ENCODE results near the gene SPATA2.

SPATA2 gene

DNA sequence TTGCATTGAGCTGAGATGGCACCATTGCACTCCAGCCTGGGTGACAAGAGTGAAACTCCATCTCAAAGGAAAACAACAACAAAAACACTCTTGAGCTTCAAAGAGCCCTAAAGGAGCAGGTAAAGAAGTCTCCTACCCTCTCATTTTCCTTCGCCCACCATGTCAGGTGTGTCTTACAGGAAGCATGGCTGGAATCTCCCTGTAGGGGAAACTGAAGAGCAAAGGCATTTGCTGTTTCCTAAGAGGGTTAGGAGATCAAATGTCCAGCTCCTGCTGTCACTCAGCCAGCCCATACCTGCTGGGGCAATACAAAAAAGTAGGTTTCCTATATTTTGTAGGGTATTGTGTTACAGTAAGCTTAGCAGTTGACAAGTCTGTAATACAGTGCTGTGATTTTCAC is 43.3 kb downstream of the SPATA2 start:
- Histone ChIP-seq H3K9me2 (replicated peaks; ENCODE audit: insufficient read depth, low read length) (no peaks in the 10 kb centered on the region), H4K20me1 (ENCODE audit: insufficient read depth, low read length) (no peaks in the 10 kb centered on the region), H3K9me3 (replicated peaks; ENCODE audit: insufficient read depth, low read length) (no peaks in the 10 kb centered on the region), H3K36me3 (replicated peaks; ENCODE audit: insufficient read depth, low read length) (no peaks in the 10 kb centered on the region), H3K9ac (ENCODE audit: low read length) (no peak overlapping the region), H3K79me2 (ENCODE audit: low read length) (no peaks in the 10 kb centered on the region), H3K4me1 (ENCODE audit: low read length) (no peaks in the 10 kb centered on the region), H3K27ac (ENCODE audit: low read length) (no peak overlapping the region), H3K4me3 (ENCODE audit: low read length) (no peak overlapping the region), H3K27me3 (replicated peaks; ENCODE audit: insufficient read depth, low read length) (no peaks in the 10 kb centered on the region), H3K4me2 (ENCODE audit: low read depth, low read length) (no peak overlapping the region), H2AFZ (ENCODE audit: low read length) (no peak overlapping the region), H3F3A (ENCODE audit: insufficient read depth, low read length) (no peaks in the 10 kb centered on the region; the same call in 1 of the 2 replicates)
- DNase-seq, result no peak
- TF ChIP-seq, protein P1, sequence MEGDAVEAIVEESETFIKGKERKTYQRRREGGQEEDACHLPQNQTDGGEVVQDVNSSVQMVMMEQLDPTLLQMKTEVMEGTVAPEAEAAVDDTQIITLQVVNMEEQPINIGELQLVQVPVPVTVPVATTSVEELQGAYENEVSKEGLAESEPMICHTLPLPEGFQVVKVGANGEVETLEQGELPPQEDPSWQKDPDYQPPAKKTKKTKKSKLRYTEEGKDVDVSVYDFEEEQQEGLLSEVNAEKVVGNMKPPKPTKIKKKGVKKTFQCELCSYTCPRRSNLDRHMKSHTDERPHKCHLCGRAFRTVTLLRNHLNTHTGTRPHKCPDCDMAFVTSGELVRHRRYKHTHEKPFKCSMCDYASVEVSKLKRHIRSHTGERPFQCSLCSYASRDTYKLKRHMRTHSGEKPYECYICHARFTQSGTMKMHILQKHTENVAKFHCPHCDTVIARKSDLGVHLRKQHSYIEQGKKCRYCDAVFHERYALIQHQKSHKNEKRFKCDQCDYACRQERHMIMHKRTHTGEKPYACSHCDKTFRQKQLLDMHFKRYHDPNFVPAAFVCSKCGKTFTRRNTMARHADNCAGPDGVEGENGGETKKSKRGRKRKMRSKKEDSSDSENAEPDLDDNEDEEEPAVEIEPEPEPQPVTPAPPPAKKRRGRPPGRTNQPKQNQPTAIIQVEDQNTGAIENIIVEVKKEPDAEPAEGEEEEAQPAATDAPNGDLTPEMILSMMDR (IDR thresholded peaks at IDR 0.05; ENCODE audit: low read length), result no peak
- TF ChIP-seq EZH2 (optimal IDR thresholded peaks at IDR 0.05; ENCODE audit: low read depth, low read length) (no peak), EZH2phosphoT487 (IDR thresholded peaks at IDR 0.05; ENCODE audit: low read length) (no peak)

DNA sequence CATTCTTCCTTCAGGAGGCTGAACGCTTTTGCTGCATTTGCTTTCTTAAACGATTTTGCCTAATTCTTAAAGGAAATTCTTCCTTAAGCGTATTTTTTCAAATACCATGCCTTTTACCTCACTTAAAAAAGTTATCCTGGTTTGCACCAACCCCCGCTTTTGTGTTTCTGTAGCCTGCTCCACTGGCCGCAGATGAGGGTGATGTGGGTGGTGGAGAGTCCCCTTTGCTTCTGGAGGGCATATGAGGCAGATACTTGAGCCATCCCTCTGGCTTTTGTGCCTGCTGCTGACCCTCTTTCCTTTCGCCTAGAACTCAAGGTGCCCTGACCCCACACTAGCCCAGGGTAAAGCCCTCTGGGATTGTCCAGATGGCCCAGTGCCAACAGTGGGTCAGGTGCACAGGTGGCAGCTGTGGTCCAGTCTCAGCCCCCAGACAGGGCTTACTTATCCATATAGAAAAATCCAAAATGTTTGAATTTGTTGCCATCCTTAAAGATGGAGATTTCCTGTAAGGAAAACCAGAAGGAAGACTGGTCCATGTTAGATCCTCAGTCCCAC is 43.9 kb downstream of the SPATA2 start:
- Histone ChIP-seq H3K9me3 (replicated peaks; ENCODE audit: insufficient read depth, low read length) (no peaks in the 10 kb centered on the region), H3K79me2 (ENCODE audit: low read length) (no peaks in the 10 kb centered on the region), H3K27ac (ENCODE audit: low read length) (no peak overlapping the region), H3K27me3 (replicated peaks; ENCODE audit: insufficient read depth, low read length) (no peaks in the 10 kb centered on the region), H3K4me3 (ENCODE audit: low read length) (no peak overlapping the region), H2AFZ (ENCODE audit: low read length) (no peak overlapping the region), H4K20me1 (ENCODE audit: insufficient read depth, low read length) (no peaks in the 10 kb centered on the region), H3K4me1 (ENCODE audit: low read length) (no peaks in the 10 kb centered on the region), H3K9ac (ENCODE audit: low read length) (no peak overlapping the region), H3K9me2 (replicated peaks; ENCODE audit: insufficient read depth, low read length) (no peaks in the 10 kb centered on the region), H3F3A (ENCODE audit: insufficient read depth, low read length) (no peaks in the 10 kb centered on the region; the same call in 1 of the 2 replicates), H3K36me3 (replicated peaks; ENCODE audit: insufficient read depth, low read length) (no peaks in the 10 kb centered on the region), H3K4me2 (ENCODE audit: low read depth, low read length) (no peak overlapping the region)
- DNase-seq, result no peak
- TF ChIP-seq EZH2 (optimal IDR thresholded peaks at IDR 0.05; ENCODE audit: low read depth, low read length) (no peak), EZH2phosphoT487 (IDR thresholded peaks at IDR 0.05; ENCODE audit: low read length) (no peak)
- TF ChIP-seq, protein P1 (IDR thresholded peaks at IDR 0.05; ENCODE audit: low read length), result no peak

DNA sequence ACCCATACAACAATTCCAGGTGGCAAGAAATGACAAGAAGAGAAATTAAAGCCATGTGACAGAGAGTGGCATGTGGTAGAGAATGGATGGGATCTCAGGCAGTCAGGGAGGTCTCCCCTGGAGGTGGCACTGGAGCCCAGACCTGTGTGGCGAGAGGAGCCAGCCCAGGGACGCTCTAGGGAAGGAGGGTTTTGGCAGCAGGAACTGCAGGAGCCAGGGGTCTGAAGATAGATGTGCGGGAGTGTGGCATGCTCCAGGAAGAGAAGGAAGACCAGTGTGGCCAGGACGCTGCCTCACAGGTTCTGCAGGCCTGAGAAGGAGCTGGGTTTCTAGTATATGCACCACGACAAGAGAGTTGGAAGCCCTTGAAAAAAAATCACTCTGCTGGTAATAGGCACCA is 45.1 kb downstream of the SPATA2 start:
- Histone ChIP-seq H3K79me2 (ENCODE audit: low read length) (no peaks in the 10 kb centered on the region), H2AFZ (ENCODE audit: low read length) (no peak overlapping the region), H3K27me3 (replicated peaks; ENCODE audit: insufficient read depth, low read length) (no peaks in the 10 kb centered on the region), H3F3A (ENCODE audit: insufficient read depth, low read length) (no peaks in the 10 kb centered on the region), H3K27ac (ENCODE audit: low read length) (no peak overlapping the region), H3K9me3 (replicated peaks; ENCODE audit: insufficient read depth, low read length) (no peaks in the 10 kb centered on the region), H4K20me1 (ENCODE audit: insufficient read depth, low read length) (no peaks in the 10 kb centered on the region), H3K36me3 (replicated peaks; ENCODE audit: insufficient read depth, low read length) (no peaks in the 10 kb centered on the region), H3K4me1 (ENCODE audit: low read length) (no peaks in the 10 kb centered on the region), H3K9ac (ENCODE audit: low read length) (no peak overlapping the region), H3K4me3 (ENCODE audit: low read length) (no peak overlapping the region), H3K4me2 (ENCODE audit: low read depth, low read length) (no peak overlapping the region), H3K9me2 (replicated peaks; ENCODE audit: insufficient read depth, low read length) (no peaks in the 10 kb centered on the region)
- DNase-seq, result no peak
- TF ChIP-seq, protein P1 (IDR thresholded peaks at IDR 0.05; ENCODE audit: low read length), result no peak
- TF ChIP-seq EZH2 (optimal IDR thresholded peaks at IDR 0.05; ENCODE audit: low read depth, low read length) (no peak), EZH2phosphoT487 (IDR thresholded peaks at IDR 0.05; ENCODE audit: low read length) (no peak)
